Measurements from ENCODE around the gene CDKL1.

Gene CDKL1

DNA sequence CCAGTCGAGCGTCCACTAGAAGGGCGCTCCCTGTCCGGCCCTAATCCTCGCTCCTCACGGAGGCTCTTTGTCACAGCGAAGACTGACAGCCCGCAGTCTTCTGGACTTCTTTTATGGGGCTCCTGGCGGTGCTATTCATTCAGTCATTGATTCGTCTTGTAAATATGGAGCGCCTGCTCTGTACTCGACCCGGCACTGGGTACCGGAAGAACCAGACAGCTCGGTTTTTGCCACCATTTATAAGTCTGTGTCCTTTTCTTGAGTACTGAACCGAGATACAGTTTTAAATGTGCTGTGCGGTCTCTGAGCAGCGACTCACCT, 84.0 kb downstream of the CDKL1 start:
- no peaks in the 10 kb centered on the region for H3K36me3 ChIP-seq (ENCODE audit: control insufficient read depth, insufficient read depth, low read length)

DNA sequence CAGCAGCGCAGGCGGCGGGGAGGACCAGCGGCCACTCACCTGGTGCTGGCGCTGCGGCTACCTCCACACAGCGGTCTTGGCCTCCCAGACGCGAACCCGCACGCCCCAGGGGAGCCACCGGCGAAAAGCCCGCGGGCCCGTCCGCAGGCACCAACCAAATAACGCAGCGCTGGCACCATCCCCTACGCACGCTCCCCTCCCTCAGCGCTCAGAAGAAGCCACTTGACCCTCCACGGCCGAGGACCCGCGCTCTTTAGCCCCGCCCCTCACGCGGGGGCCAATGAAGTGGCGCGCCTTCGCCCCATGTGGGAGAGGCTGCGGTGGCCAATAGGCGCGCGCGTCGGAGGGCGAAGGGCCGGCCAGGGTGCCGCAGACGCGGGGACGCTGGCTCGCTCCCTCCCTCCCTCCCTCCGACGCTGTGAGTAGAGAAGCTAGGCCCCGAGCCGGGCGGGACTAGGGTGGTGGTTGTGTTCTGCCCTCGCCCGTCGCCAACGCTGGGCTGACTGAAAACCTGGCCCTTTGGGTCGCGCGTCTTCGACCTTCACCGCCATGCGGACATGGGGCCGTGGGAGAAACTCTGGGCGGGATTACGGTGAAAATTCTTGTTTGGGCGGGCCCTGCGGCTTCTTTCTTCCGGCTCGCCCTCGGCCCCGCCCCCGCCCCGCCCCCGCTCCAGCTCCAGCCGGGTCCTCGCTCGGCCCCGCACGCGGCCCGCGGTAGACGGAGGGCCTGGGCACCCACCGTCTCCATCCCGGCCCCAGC, 84.5 kb downstream of the CDKL1 start, which contains the start of the genes DMAC2L and L2HGDH:
Gene DMAC2L, plus strand, starts transcription at position 353 of the 762 bp plus-strand sequence. CDS start 9,164 bp downstream, outside the sequence.
Gene L2HGDH, minus strand, starts transcription at position 258 of the 762 bp plus-strand sequence. Its CDS starts 79 bp downstream, at position 179.
- H3K9ac ChIP-seq (ENCODE audit: low read length) = peak within 1 kb of the TSS; percentile 87
- H3K36me3 ChIP-seq (ENCODE audit: control insufficient read depth, insufficient read depth, low read length) = no peaks in the 10 kb centered on the region
- peak within 1 kb of the TSS; percentile 96 for H3K4me3 ChIP-seq (ENCODE audit: low read length)
- H3K27me3 ChIP-seq (ENCODE audit: control insufficient read depth, insufficient read depth, low read length) = no peaks in the 10 kb centered on the region
- no peaks in the 10 kb centered on the region for H3K9me3 ChIP-seq (ENCODE audit: control insufficient read depth, low read length)
- peaks cover 6% of the 10 kb centered on the region for H3K4me1 ChIP-seq (ENCODE audit: control insufficient read depth, insufficient read depth, low read length)

More for the DNA sequence above, 84.0 kb downstream of the CDKL1 start:
- Histone ChIP-seq H3K9ac (ENCODE audit: low read length) (peak overlapping the region; percentile 87), H3K9me3 (ENCODE audit: control insufficient read depth, low read length) (no peaks in the 10 kb centered on the region), H3K4me1 (ENCODE audit: control insufficient read depth, insufficient read depth, low read length) (peaks cover 6% of the 10 kb centered on the region), H3K27me3 (ENCODE audit: control insufficient read depth, insufficient read depth, low read length) (no peaks in the 10 kb centered on the region), H3K4me3 (ENCODE audit: low read length) (peak overlapping the region; percentile 96)

DNA sequence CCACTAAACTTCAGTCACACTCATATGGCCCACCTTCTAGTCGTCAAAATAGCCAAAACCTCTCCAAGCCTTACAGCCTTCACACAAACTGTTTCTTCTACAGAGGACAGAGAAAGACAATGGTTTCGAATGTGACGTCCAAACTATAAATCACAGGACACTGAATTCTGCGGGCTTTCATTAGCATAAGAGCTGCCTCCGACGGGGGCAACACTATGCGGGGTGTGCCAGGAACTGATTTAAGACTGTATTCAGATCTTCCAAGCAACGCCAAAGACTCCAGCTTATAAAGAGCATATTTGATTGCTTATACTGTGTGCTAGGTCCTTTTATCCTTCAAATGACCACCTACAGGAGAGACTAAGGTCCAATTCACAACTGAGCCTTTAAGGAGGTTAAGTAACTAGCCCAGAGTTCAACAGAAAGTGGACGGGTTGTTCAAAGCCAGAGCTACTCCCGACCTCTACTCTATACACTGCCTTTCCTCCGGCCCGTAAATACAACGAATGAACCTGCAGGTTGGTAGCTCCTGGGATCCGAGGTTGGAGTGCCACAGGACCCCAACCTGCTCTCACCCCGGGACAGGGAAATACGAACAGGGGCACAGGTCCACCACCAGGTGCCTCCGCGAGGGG, 85.2 kb downstream of the CDKL1 start:
- Histone ChIP-seq H3K9ac (ENCODE audit: low read length) (peak overlapping the region; percentile 87), H3K27me3 (ENCODE audit: control insufficient read depth, insufficient read depth, low read length) (no peaks in the 10 kb centered on the region), H3K9me3 (ENCODE audit: control insufficient read depth, low read length) (no peaks in the 10 kb centered on the region), H3K4me3 (ENCODE audit: low read length) (peak overlapping the region; percentile 96), H3K4me1 (ENCODE audit: control insufficient read depth, insufficient read depth, low read length) (peaks cover 6% of the 10 kb centered on the region), H3K36me3 (ENCODE audit: control insufficient read depth, insufficient read depth, low read length) (no peaks in the 10 kb centered on the region)

DNA sequence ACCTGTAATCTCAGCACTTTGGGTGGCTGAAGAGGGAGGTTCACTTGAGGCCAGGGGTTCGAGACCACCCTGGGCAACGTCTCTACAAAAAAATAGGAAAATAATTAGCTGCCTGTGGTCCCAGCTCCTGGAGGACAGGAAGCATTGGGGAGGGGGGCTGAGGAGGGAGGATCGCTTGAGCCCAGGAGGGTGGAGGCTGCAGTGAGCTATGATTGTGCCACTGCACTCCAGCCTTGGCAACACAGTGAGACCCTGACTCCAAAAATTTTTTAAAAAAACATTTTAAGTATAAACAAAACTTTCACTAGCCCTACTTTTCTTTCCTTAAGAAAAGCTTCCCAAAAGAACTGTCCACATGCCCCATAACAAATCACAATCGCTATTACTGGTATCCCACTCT, 86.2 kb downstream of the CDKL1 start:
- Histone ChIP-seq H3K27me3 (ENCODE audit: control insufficient read depth, insufficient read depth, low read length) (no peaks in the 10 kb centered on the region), H3K4me1 (ENCODE audit: control insufficient read depth, insufficient read depth, low read length) (peaks cover 6% of the 10 kb centered on the region), H3K36me3 (ENCODE audit: control insufficient read depth, insufficient read depth, low read length) (no peaks in the 10 kb centered on the region), H3K9me3 (ENCODE audit: control insufficient read depth, low read length) (no peaks in the 10 kb centered on the region), H3K4me3 (ENCODE audit: low read length) (no peak overlapping the region), H3K9ac (ENCODE audit: low read length) (no peak overlapping the region)

DNA sequence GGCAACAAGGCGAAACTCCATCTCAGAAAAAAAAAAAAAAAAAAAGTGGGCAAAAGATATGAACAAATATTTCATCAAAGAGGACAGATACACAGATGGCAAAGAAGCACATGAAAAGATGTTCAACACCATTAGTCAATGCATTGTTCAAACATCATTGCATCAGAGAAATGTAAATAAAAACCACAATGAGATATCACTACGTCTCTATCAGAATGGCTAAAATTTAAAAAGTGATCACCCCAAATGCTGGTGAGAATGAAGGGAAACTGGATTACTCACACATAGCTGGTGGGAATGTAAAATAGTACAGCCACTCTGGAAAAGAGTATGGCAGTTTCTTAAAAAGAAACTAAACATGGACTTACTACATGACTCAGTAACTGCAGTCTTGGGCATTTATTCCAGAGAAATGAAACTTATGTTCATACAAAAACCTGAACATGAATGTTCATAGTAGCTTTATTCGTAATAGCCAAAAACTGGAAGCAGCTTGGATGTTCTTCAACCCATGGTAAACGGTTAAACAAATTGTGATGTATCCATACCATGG, 88.2 kb downstream of the CDKL1 start:
- Histone ChIP-seq H3K27me3 (ENCODE audit: control insufficient read depth, insufficient read depth, low read length) (no peaks in the 10 kb centered on the region), H3K4me3 (ENCODE audit: low read length) (no peak overlapping the region), H3K9ac (ENCODE audit: low read length) (no peak overlapping the region), H3K4me1 (ENCODE audit: control insufficient read depth, insufficient read depth, low read length) (peaks cover 10% of the 10 kb centered on the region), H3K9me3 (ENCODE audit: control insufficient read depth, low read length) (no peaks in the 10 kb centered on the region), H3K36me3 (ENCODE audit: control insufficient read depth, insufficient read depth, low read length) (no peaks in the 10 kb centered on the region)

DNA sequence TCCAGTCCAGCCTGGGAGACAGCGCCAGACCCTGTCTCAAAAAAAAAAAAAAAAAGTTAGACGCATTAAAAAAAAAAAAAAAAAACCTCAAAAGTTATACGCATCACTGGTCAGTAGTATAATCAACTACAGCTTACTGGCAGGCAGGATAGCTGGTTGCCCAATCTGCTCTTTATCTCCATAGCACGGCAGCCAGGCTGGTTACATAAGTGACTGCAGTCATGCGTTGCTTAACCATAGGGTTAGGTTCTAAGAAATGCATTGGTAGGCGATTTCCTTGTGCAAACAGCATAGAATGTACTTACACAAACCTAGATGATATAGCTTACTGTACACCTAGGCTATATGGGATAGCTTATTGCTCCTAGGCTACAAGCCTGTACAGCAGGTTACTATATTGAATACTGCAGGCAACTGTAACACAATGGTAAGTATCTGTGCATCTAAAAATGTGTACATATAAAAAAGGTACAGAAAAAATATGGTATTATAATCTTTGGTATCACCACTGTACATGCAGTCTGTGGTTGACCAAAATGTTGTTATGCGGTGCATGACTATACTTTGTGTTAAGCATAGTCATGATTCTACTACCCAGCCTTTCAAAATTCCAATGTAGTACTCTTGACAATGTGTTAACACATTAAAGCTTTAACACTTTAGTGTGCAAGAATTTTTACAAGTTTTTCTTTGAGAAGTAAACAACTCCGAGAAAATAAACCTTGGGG, 92.8 kb downstream of the CDKL1 start:
- H3K4me3 ChIP-seq (ENCODE audit: low read length) = no peak overlapping the region
- H3K36me3 ChIP-seq (ENCODE audit: control insufficient read depth, insufficient read depth, low read length) = no peaks in the 10 kb centered on the region
- H3K9ac ChIP-seq (ENCODE audit: low read length) = no peak overlapping the region
- H3K4me1 ChIP-seq (ENCODE audit: control insufficient read depth, insufficient read depth, low read length) = peaks cover 4% of the 10 kb centered on the region
- no peaks in the 10 kb centered on the region for H3K27me3 ChIP-seq (ENCODE audit: control insufficient read depth, insufficient read depth, low read length)
- H3K9me3 ChIP-seq (ENCODE audit: control insufficient read depth, low read length) = no peaks in the 10 kb centered on the region

DNA sequence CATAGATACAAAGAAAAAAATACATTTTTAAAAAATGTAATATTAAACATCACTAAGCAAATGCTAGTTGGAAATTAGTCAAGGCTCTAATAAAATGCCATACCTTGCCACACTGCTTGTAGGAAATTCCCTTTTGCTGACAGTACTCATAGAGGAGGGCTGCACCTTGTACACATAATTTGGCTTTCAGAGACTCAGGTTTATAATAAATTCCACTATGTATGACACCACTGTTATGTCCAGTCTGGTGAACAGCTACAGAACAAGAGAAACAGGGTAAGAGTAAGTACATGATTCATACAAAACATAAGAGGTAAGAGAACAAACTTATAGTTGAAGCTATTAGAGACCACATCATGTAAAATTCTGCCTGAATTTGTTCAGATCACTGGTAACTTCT, 94.8 kb downstream of the CDKL1 start:
- H3K36me3 ChIP-seq (ENCODE audit: control insufficient read depth, insufficient read depth, low read length) = no peaks in the 10 kb centered on the region
- H3K27me3 ChIP-seq (ENCODE audit: control insufficient read depth, insufficient read depth, low read length) = no peaks in the 10 kb centered on the region
- H3K4me3 ChIP-seq (ENCODE audit: low read length) = no peak overlapping the region
- H3K9me3 ChIP-seq (ENCODE audit: control insufficient read depth, low read length) = no peaks in the 10 kb centered on the region
- no peak overlapping the region for H3K9ac ChIP-seq (ENCODE audit: low read length)
- peaks cover 4% of the 10 kb centered on the region for H3K4me1 ChIP-seq (ENCODE audit: control insufficient read depth, insufficient read depth, low read length)

DNA sequence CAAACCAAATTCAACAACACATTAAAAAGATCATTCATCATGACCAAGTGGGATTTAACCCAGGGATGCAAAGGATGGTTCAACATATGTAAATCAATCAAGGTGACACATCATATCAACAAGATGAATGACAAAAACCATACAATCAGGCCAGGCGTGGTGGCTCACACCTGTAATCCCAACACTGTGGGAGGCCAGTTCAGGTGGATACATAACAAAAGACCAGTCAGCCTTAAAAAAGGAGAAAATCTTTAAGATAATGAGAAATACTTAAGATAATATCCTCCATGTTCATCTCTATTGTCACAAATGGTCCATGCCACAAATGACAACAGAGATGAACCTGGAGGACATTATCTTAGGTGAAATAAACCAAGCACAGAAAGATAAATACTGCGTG, 97.1 kb downstream of the CDKL1 start:
- no peaks in the 10 kb centered on the region for H3K36me3 ChIP-seq (ENCODE audit: control insufficient read depth, insufficient read depth, low read length)
- peaks cover 4% of the 10 kb centered on the region for H3K4me1 ChIP-seq (ENCODE audit: control insufficient read depth, insufficient read depth, low read length)
- H3K27me3 ChIP-seq (ENCODE audit: control insufficient read depth, insufficient read depth, low read length) = no peaks in the 10 kb centered on the region
- H3K9ac ChIP-seq (ENCODE audit: low read length) = no peak overlapping the region
- no peak overlapping the region for H3K4me3 ChIP-seq (ENCODE audit: low read length)
- H3K9me3 ChIP-seq (ENCODE audit: control insufficient read depth, low read length) = no peaks in the 10 kb centered on the region

DNA sequence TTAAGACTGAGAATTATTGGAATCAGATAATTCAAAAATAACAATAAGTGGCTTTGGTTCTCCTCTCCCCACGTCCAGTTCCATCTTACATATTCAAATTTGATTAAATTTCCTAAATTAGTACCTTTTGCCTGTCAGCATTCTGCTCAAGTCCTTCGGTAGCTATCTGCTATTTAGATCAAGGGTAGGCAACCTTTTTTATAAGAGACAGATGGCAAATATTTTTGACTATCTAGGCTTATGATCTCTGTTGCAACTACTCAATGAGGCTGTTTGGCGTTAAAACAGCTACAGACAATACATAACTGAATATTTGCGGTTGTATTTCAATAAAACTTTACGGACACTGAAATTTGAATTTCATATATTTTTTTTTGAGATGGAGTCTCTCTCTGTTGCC, 106.4 kb downstream of the CDKL1 start:
- Histone ChIP-seq H3K9ac (ENCODE audit: low read length) (no peak overlapping the region), H3K4me1 (ENCODE audit: control insufficient read depth, insufficient read depth, low read length) (no peaks in the 10 kb centered on the region), H3K36me3 (ENCODE audit: control insufficient read depth, insufficient read depth, low read length) (no peaks in the 10 kb centered on the region), H3K9me3 (ENCODE audit: control insufficient read depth, low read length) (no peaks in the 10 kb centered on the region), H3K4me3 (ENCODE audit: low read length) (no peak overlapping the region), H3K27me3 (ENCODE audit: control insufficient read depth, insufficient read depth, low read length) (no peaks in the 10 kb centered on the region)

DNA sequence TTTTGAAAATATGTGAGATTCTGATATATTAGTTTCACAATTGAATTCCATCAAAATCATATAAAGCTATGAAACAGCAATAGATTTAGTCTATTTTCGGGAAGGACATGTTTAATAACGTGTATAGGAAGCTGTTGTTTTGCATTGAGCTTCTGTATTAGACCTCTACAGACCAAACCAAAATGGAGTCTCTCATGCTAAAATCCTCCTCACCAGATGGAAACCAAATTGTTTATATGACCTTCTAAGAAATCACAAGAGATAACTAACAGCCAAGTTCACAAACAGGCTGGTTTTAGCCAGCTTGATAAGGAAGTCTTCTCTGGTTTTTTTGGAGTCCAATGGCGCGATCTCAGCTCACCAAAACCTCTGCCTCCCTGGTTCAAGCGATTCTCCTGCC, 108.5 kb downstream of the CDKL1 start:
- Histone ChIP-seq H3K36me3 (ENCODE audit: control insufficient read depth, insufficient read depth, low read length) (no peaks in the 10 kb centered on the region), H3K4me1 (ENCODE audit: control insufficient read depth, insufficient read depth, low read length) (no peaks in the 10 kb centered on the region), H3K9me3 (ENCODE audit: control insufficient read depth, low read length) (no peaks in the 10 kb centered on the region), H3K27me3 (ENCODE audit: control insufficient read depth, insufficient read depth, low read length) (no peaks in the 10 kb centered on the region), H3K9ac (ENCODE audit: low read length) (no peak overlapping the region), H3K4me3 (ENCODE audit: low read length) (no peak overlapping the region)

DNA sequence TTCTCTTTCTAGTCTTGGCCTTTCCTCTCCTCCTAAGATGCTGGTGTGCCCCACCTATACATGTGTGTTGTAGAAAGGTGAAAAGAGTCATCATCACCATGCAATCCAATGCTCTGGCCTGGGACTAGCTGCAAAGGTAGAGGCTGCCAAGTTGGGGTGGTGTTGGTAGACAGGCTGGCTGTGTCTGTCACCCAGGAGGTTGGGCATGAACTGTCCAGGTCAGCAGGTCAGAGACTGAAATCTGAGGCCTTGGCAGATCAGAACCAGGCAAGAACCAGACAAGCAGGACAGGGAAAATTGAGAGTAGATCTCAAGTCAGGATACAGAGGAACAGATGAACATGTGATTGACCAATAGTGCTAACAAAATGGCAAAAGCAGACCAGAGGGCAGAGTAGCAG, 110.8 kb downstream of the CDKL1 start:
- Histone ChIP-seq H3K36me3 (ENCODE audit: control insufficient read depth, insufficient read depth, low read length) (no peaks in the 10 kb centered on the region), H3K27me3 (ENCODE audit: control insufficient read depth, insufficient read depth, low read length) (no peaks in the 10 kb centered on the region), H3K4me3 (ENCODE audit: low read length) (no peak overlapping the region), H3K9ac (ENCODE audit: low read length) (no peak overlapping the region), H3K9me3 (ENCODE audit: control insufficient read depth, low read length) (no peaks in the 10 kb centered on the region), H3K4me1 (ENCODE audit: control insufficient read depth, insufficient read depth, low read length) (no peaks in the 10 kb centered on the region)
